Mucosa of rectum (tissue), 2 donors: ENCODE measurements around the gene SLC12A5.
"Not testable (repeated sequence)": the region's sequence is repeated elsewhere in the genome, so short reads cannot be mapped to it uniquely, and the experiment has no call there.

ENCODE experiments used
- H3K27ac ChIP-seq, 2 donors: one replicate each; pipeline ENCODE4 v1.7.0; 2013; ENCODE audit warnings: inconsistent platforms in 2 of 2, low read depth in 2 of 2, low read length in 2 of 2
- H3K27me3 ChIP-seq, 2 donors: one replicate each; pipeline ENCODE4 v1.7.0; 2013; ENCODE audit warnings: low read length in 2 of 2; ENCODE audit not compliant: control insufficient read depth in 2 of 2, insufficient read depth in 2 of 2
- H3K36me3 ChIP-seq, 2 donors: one replicate each; pipeline ENCODE4 v1.7.0; 2013; ENCODE audit warnings: low read length in 2 of 2; ENCODE audit not compliant: control insufficient read depth in 2 of 2, insufficient read depth in 2 of 2
- H3K4me1 ChIP-seq, 2 donors: one replicate each; pipeline ENCODE4 v1.7.0; 2013; ENCODE audit warnings: low read length in 2 of 2, mild to moderate bottlenecking in 1 of 2; ENCODE audit not compliant: control insufficient read depth in 2 of 2, insufficient read depth in 2 of 2
- H3K4me3 ChIP-seq, 2 donors: one replicate each; pipeline ENCODE4 v1.7.0; 2013; ENCODE audit warnings: low read length in 2 of 2
- H3K9ac ChIP-seq, 2 donors: one replicate each; pipeline ENCODE4 v1.7.0; 2013; ENCODE audit warnings: low read length in 2 of 2, low read depth in 1 of 2, mild to moderate bottlenecking in 1 of 2
- H3K9me3 ChIP-seq, 2 donors: one replicate each; pipeline ENCODE4 v1.7.0; 2013; ENCODE audit warnings: low read length in 2 of 2; ENCODE audit not compliant: control insufficient read depth in 2 of 2
- donor health status: healthy.
- donor health status: Normal muscosa, but diverticular disease.

SLC12A5 gene

DNA sequence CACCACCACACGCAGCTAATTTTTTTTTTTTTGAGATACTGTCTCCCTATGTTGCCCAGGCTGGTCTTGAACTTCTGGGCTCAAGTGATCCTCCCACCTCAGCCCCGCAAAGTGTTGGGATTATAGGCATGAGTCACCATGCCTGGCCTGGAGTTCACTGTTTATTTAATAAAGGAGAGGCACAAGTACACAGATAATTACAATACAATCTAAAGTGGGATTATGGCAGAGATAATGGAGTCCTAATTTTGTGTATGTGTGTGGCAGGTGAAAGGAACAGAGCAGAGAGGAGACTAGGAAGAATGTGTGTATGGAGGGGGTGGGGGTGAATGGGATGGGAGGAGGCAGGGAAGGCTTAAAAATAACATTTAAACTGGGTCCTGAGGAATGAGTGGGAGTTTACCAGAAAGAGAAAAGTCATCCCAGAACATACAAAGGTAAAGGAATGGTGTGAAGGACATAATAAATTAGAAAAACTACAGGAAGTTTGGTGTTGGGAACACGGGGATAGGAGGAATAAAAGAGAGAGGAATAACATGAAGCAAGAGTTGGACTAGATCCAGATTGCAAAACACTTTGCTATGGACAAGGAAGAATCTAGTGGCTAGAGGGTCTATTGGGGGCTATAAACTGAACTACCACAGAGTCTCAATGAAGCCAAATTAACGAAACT, 56.3 kb downstream of the SLC12A5 start:
- Histone ChIP-seq H3K9me3 (no peaks in the 10 kb centered on the region), H3K4me3 (peak overlapping the region in 1 of 2 donors; percentile 13), H3K9ac (no peak overlapping the region), H3K4me1 (peaks cover 36 to 38% of the 10 kb centered on the region in 2 donors), H3K36me3 (no peaks in the 10 kb centered on the region), H3K27me3 (no peaks in the 10 kb centered on the region), H3K27ac (peak overlapping the region; percentile 8 to 17)

DNA sequence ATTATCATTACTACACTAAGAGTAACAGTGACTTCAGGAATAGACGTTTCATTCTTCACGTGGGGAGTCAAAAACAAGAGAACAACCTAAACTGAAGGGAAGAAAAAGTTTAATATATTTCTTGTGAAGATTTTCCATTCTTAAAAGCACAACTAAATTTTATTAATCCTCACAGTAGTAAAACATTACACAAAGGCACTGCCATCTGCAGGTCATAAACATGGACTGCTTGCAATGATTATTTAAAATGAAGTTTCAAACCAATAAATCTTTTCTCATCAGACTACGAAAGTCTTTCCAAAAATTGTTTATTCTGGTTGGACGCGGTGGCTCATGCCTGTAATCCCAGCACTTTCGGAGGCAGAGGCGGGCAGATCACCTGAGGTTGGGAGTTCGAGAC, 58.1 kb downstream of the SLC12A5 start:
- Histone ChIP-seq H3K36me3 (no peaks in the 10 kb centered on the region), H3K27me3 (no peaks in the 10 kb centered on the region), H3K4me3 (no peak overlapping the region), H3K9ac (no peak overlapping the region), H3K9me3 (no peaks in the 10 kb centered on the region), H3K27ac (no peak overlapping the region), H3K4me1 (peaks cover 38 to 39% of the 10 kb centered on the region in 2 donors)

DNA sequence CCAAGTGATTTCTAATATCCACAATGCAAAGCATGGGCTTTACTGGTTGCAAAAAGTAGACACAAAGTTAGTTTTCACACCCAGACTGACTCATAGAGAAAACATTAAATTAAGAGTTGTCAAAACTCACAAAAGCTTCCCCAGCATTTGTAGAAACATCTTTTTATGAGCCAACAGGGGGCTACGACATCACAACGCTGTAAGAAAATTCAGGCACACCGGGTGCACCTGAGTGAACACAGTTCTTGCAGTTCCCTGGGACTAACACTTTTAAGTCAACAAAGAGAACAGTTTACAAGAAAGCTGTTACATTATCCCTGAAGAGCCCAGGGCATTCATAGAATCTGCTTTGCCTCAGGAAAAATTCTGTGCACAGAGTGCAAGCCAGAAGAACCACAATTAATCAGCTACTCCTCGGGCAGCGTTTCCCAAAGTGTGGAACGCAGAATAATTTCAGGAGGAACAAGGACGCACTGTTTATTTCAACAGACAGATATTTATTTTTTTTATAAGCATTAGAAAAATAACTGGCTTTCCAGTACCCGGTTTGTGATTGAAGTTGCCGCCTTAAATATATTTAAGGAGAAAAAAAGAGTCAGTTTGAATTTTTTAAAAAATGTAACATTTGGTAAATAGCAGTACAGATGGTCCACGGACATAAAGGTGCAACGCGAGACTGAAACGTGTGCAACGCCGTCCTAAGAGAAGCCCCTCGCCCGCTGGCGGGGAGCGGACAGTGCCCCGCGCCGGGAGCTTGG, 59.6 kb downstream of the SLC12A5 start:
- peaks cover 38 to 39% of the 10 kb centered on the region in 2 donors for H3K4me1 ChIP-seq
- H3K27me3 ChIP-seq = no peaks in the 10 kb centered on the region
- H3K9me3 ChIP-seq = no peaks in the 10 kb centered on the region
- peak overlapping the region; percentile 98 to 99 for H3K27ac ChIP-seq
- no peaks in the 10 kb centered on the region for H3K36me3 ChIP-seq
- peak overlapping the region; percentile 86 to 98 for H3K9ac ChIP-seq
- peak overlapping the region; percentile 83 to 91 for H3K4me3 ChIP-seq

DNA sequence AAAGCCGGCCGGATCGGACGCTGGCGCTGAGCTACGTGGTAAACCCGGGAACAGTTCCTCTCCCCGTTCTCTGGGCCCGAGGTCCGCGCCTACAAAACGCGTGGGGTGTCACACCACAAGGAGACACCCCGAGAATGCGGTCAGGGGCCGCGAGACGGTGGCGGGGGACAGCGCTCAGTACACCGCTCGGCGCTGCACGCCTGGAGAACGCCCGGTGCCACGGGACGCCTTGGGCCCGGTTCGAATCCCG, 60.1 kb downstream of the SLC12A5 start:
- Histone ChIP-seq H3K4me1 (peaks cover 38 to 39% of the 10 kb centered on the region in 2 donors), H3K36me3 (no peaks in the 10 kb centered on the region), H3K9ac (peak overlapping the region; percentile 86 to 98), H3K27me3 (no peaks in the 10 kb centered on the region), H3K9me3 (no peaks in the 10 kb centered on the region), H3K4me3 (peak overlapping the region; percentile 83 to 91), H3K27ac (peak overlapping the region; percentile 98 to 99)

DNA sequence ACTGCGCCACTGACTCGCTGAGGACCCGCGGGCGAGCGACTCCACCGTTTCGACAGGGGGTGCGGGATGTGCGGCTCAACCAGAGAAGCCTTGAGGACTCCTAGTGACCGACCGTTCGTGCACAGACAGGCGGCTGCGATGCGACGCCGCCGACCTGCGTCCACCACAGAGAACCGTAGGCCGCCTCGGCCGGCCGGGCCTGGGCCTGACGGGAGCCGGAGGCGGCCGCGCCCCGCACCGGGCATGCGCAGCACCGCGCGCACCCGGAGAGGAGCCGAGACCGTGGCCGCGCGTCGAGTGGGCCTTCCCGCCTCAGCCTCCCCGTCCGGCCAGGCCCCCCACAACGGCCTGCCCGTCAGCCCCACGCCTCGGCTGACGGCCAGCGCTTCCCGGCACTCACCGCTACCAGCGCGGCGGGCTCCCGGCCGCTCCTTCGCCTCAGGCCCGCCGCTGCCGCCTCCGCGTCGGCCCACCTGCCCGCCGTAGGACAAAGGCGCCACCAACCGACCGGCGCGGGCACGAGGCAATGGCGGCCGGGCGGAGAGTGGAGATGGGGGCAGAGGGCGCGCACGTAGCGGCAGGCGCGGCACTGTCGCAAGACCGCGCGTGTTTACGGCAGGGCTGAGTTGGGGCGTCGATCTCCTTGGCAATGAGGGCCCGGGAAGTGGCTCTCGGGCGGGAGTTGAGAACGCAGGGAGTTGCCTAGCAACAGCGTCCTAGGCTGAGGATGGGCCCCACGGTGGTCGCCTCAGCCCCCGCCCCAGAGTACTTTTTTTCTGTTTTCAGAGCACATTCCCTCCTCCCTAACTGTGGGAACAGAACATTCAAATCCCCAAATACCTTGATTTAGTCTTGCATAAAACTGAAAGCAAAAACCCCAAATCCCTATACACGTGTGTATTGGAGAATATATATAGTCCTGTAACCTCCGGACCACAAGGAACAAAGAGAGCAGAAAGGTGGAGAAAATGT, 60.7 kb downstream of the SLC12A5 start, which contains the start of gene NCOA5:
TSS of gene NCOA5 (minus strand) at position 546 of the 972 bp plus-strand sequence. CDS start 10,538 bp downstream, outside the sequence.
- Histone ChIP-seq H3K9me3 (no peaks in the 10 kb centered on the region), H3K27me3 (no peaks in the 10 kb centered on the region), H3K4me3 (peak within 1 kb of the TSS; percentile 83 to 91), H3K36me3 (no peaks in the 10 kb centered on the region), H3K9ac (peak within 1 kb of the TSS; percentile 86 to 98), H3K27ac (peak within 1 kb of the TSS; percentile 98 to 99), H3K4me1 (peaks cover 34 to 38% of the 10 kb centered on the region in 2 donors)

GRCh38 chr20:46091622-46092535, 62.9 kb downstream of the SLC12A5 start:
- H3K4me3 ChIP-seq, H3K27me3 ChIP-seq, H3K9ac ChIP-seq, H3K36me3 ChIP-seq, H3K9me3 ChIP-seq, H3K27ac ChIP-seq: not testable (repeated sequence)
- peaks cover 16 to 20% of the 10 kb centered on the region in 2 donors for H3K4me1 ChIP-seq

DNA sequence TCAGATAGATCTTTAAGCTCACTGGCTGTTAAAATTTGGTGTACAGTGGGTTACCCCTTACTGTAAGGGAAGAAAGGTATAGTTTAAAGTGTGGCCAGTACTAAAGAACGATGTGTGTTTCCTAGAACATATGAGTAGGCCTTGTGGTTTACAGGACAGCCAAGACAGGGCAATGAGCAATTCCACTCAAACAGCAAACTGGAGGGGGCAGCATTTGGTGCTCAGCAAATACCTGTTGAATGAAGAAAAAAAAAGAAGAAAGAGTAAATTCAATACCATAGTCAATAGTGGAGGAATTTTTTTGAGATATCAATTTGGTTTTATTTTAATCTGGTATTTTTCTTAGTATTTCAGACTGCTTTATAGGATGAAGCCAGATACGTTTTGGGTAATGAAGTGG, 64.5 kb downstream of the SLC12A5 start:
- peaks cover 6 to 9% of the 10 kb centered on the region in 2 donors for H3K4me1 ChIP-seq
- no peaks in the 10 kb centered on the region for H3K27me3 ChIP-seq
- H3K4me3 ChIP-seq = no peak overlapping the region
- no peaks in the 10 kb centered on the region for H3K36me3 ChIP-seq
- no peak overlapping the region for H3K27ac ChIP-seq
- H3K9ac ChIP-seq = no peak overlapping the region
- H3K9me3 ChIP-seq = no peaks in the 10 kb centered on the region

DNA sequence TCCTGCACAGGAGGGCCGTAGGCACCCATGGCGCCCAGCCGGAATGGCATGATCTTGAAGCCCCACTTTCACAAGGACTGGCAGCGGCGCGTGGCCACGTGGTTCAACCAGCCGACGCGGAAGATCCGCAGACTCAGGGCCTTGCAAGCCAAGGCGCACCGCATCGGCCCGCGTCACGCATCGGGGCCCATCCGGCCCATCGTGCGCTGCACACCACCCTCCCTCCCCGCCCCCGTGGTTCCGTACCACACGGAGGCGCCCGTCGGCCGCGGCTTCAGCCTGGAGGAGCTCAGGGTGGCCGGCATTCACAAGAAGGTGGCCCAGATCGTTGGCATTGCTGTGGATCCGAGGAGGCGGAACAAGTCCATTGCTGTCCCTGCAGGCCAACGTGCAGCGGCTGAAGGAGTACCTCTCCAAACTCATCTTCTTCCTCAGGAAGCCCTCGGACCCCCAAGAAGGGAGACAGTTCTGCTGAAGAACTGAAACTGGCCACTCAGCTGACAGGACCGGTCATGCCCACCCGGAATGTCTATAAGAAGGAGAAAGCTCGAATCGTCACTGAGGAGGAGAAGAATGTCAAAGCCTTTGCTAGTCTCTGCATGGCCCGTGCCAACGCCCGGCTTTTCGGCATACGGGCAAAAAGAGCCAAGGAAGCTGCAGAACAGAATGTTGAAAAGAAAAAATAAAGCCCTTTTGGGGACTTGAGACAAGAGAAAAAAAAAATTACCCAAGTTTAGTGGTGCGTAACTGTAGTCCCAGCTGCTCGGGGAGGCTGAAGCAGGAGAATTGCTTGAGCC, 70.7 kb downstream of the SLC12A5 start:
- peaks cover 0 to 5% of the 10 kb centered on the region in 2 donors for H3K27me3 ChIP-seq
- no peak overlapping the region for H3K27ac ChIP-seq
- no peaks in the 10 kb centered on the region for H3K36me3 ChIP-seq
- no peaks in the 10 kb centered on the region for H3K9me3 ChIP-seq
- H3K4me3 ChIP-seq = no peak overlapping the region
- H3K4me1 ChIP-seq = no peaks in the 10 kb centered on the region
- H3K9ac ChIP-seq = no peak overlapping the region

- not testable (repeated sequence) for H3K4me3 ChIP-seq, H3K9me3 ChIP-seq, H3K36me3 ChIP-seq, H3K9ac ChIP-seq, H3K4me1 ChIP-seq, H3K27me3 ChIP-seq, H3K27ac ChIP-seq
Observed at GRCh38 chr20:46100444-46100843, 71.4 kb downstream of the SLC12A5 start.
